Bladder microvascular endothelial cell (primary cell): Measurements from ENCODE around the gene SREK1IP1. TPM values are rescaled to one million over a fixed set of nuclear protein-coding genes. Genes with fewer than 3 reads are reported as not detected.

Experiments used
- total RNA-seq: library from RNA; depleted of rRNA; stranded (reverse); fragments of >200 nt; gene quantifications from 2 replicates; pipeline ENCODE4 v1.2.3, GENCODE V29; 2014

The SREK1IP1 gene
- 8.7 and 18.4 TPM in 2 replicates for total RNA-seq

DNA sequence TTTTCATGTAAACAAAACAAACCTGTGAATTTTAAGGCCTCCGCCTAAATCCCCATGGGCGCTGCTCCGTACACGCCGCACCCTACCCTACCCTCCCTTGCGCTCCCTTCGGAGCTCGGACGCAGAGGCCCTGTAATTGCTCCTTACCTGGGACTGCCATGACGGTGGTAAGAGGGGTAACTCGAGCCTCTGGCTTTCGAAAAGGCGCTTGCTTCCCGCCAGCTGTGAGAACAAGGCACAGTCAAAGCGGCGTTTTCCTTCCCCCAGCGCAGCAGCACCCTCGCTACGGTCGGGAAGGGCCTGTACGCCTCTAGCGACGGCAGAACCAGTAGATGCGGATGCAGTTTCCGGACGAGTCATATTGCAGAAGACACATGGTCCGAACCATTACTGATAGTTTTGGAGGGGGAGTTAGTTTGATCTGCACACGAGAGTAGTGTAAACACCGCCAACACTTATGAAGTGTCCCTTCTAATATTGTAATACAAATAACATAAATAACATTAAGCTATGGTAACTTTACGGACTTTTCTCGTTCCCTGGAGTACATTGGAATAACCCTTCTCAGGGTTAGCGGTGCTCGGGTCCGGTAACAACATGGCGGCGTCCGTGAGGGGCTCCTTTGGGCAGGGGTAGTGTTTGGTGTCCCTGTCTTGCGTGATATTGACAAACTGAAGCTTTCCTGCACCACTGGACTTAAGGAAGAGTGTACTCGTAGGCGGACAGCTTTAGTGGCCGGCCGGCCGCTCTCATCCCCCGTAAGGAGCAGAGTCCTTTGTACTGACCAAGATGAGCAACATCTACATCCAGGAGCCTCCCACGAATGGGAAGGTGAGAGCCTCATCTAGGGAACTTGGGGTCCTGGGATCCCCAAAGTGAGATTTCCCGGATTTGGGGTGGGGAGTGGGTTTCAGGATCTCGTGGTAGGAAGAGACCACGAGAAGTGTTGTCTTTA is at the start of gene SREK1IP1, which contains the start of gene CWC27:
Gene SREK1IP1 (minus strand): TSS at position 334 of the 955 bp plus-strand sequence. CDS start 174 bp downstream, at position 160.
Gene CWC27 (plus strand): TSS at position 573 of the 955 bp plus-strand sequence. CDS start 217 bp downstream, at position 790.

GRCh38 chr5:64690417-64691151 is 77.9 kb downstream of the SREK1IP1 start, which contains the start of gene SHISAL2B:
TSS of gene SHISAL2B (plus strand) at chr5:64690503. CDS start at chr5:64690624, 121 bp downstream.

Other genes with a start within 250 kb of the SREK1IP1 start
- gene SHISAL2B, start 78.2 kb downstream of the SREK1IP1 start, total RNA-seq = not detected in 2 replicates
- 8.7 and 15.1 TPM in 2 replicates for gene CWC27, start 239 bp upstream of the SREK1IP1 start, total RNA-seq